WTC11 (cell line): Measurements from ENCODE around the gene REELD1. TPM values are rescaled to one million over a fixed set of nuclear protein-coding genes. Genes with fewer than 3 reads are reported as not detected.

ENCODE experiments used
- ATAC-seq: fragments of 200-7000 bp; cut with Tn5 transposase; 2 replicates; pipeline ENCODE4 v1.10.0; 2021; ENCODE audit warnings: mild to moderate bottlenecking, moderate library complexity
- CTCF ChIA-PET: fragments of 300-600 bp; sonication (Branson Sonifier 250); formaldehyde crosslinking; loops from one replicate; lab custom pipeline; 2021; ENCODE audit warnings: antibody characterized with exemption; lab: Charles Lee
- POLR2A ChIA-PET: fragments of 350-600 bp; sonication (Branson Sonifier 250); formaldehyde crosslinking; loops from one replicate; lab custom pipeline; 2021; ENCODE audit warnings: antibody characterized with exemption; lab: Charles Lee
- DNase-seq: peaks from one replicate; pipeline ENCODE4 v3.0.0; 2021; ENCODE audit warnings: low spot score
- H3K27ac Mint-ChIP-seq: 2 replicates; pipeline ENCODE4 v1.8.0; 2021; ENCODE audit warnings: mixed read lengths
- H3K27me3 Mint-ChIP-seq: 2 replicates; pipeline ENCODE4 v1.8.0; 2021; ENCODE audit warnings: low read depth, mild to moderate bottlenecking, moderate library complexity, mixed read lengths
- H3K36me3 Mint-ChIP-seq: 2 replicates; pipeline ENCODE4 v1.8.0; 2021; ENCODE audit warnings: mixed read lengths
- H3K4me1 Mint-ChIP-seq: 2 replicates; pipeline ENCODE4 v1.8.0; 2022; ENCODE audit warnings: mixed read lengths
- H3K4me3 Mint-ChIP-seq: 2 replicates; pipeline ENCODE4 v1.8.0; 2021; ENCODE audit warnings: mild to moderate bottlenecking, moderate library complexity, mixed read lengths
- H3K9me3 Mint-ChIP-seq: 2 replicates; pipeline ENCODE4 v1.8.0; 2021; ENCODE audit warnings: mixed read lengths
- AR ChIP-seq: fragments of 250-450 bp; sonication (Bioruptor Pico); IDR thresholded peaks from 2 replicates; pipeline ENCODE4 v1.9.0; 2021; ENCODE audit warnings: mild to moderate bottlenecking
- ESRRA ChIP-seq: sonication (generic); formaldehyde crosslinking; IDR thresholded peaks from 2 replicates; pipeline ENCODE4 v1.8.1; 2022; ENCODE audit warnings: mild to moderate bottlenecking, missing genetic modification reagents, borderline replicate concordance
- NFATC4 ChIP-seq: fragments of 250-450 bp; sonication (Bioruptor Pico); IDR thresholded peaks from 2 replicates; pipeline ENCODE4 v1.9.0; 2021; ENCODE audit warnings: mild to moderate bottlenecking
- NR3C1 ChIP-seq: sonication (generic); formaldehyde crosslinking; conservative IDR thresholded peaks from 2 replicates; pipeline ENCODE4 v1.8.1; 2023; ENCODE audit warnings: low read depth, mild to moderate bottlenecking, missing genetic modification reagents
- RORB ChIP-seq: fragments of 250-450 bp; sonication (Bioruptor Pico); IDR thresholded peaks from 2 replicates; pipeline ENCODE4 v1.9.0; 2021; ENCODE audit warnings: mild to moderate bottlenecking
- SP1 ChIP-seq: sonication (generic); formaldehyde crosslinking; conservative IDR thresholded peaks from 2 replicates; pipeline ENCODE4 v1.8.1; 2022; ENCODE audit warnings: missing genetic modification reagents
- TEAD1 ChIP-seq: sonication (generic); formaldehyde crosslinking; IDR thresholded peaks from 2 replicates; pipeline ENCODE4 v1.8.0; 2022; ENCODE audit warnings: mild to moderate bottlenecking, missing genetic modification reagents
- ZBTB21 ChIP-seq: sonication (generic); formaldehyde crosslinking; IDR thresholded peaks from 2 replicates; pipeline ENCODE4 v1.8.1; 2023; ENCODE audit warnings: mild to moderate bottlenecking, missing genetic modification reagents, borderline replicate concordance
- ZMAT4 ChIP-seq: fragments of 250-450 bp; sonication (Bioruptor Pico); IDR thresholded peaks from 2 replicates; pipeline ENCODE4 v1.9.0; 2021; ENCODE audit warnings: mild to moderate bottlenecking
- total RNA-seq: library from RNA; stranded (reverse); gene quantifications from 3 replicates; pipeline ENCODE4 v1.2.3, GENCODE V29; 2021
- TF ChIP-seq, protein P1 (sequence below): sonication (generic); formaldehyde crosslinking; IDR thresholded peaks from 2 replicates; pipeline ENCODE4 v1.8.1; 2023; ENCODE audit warnings: mild to moderate bottlenecking, missing genetic modification reagents, moderate library complexity
- TF ChIP-seq, protein P2 (sequence below): sonication (generic); formaldehyde crosslinking; IDR thresholded peaks from 2 replicates; pipeline ENCODE4 v1.8.1; 2023; ENCODE audit warnings: mild to moderate bottlenecking, moderate library complexity, missing genetic modification reagents
- TF ChIP-seq, protein P3 (sequence below): sonication (generic); formaldehyde crosslinking; IDR thresholded peaks from 2 replicates; pipeline ENCODE4 v1.8.0; 2022; ENCODE audit warnings: mild to moderate bottlenecking, missing genetic modification reagents
- TF ChIP-seq, protein P4 (sequence below): sonication (generic); formaldehyde crosslinking; IDR thresholded peaks from 2 replicates; pipeline ENCODE4 v1.8.1; 2022; ENCODE audit warnings: mild to moderate bottlenecking, missing genetic modification reagents, moderate library complexity, borderline replicate concordance

Gene REELD1
- total RNA-seq, 1 experiment from 2014 or later: not detected

DNA sequence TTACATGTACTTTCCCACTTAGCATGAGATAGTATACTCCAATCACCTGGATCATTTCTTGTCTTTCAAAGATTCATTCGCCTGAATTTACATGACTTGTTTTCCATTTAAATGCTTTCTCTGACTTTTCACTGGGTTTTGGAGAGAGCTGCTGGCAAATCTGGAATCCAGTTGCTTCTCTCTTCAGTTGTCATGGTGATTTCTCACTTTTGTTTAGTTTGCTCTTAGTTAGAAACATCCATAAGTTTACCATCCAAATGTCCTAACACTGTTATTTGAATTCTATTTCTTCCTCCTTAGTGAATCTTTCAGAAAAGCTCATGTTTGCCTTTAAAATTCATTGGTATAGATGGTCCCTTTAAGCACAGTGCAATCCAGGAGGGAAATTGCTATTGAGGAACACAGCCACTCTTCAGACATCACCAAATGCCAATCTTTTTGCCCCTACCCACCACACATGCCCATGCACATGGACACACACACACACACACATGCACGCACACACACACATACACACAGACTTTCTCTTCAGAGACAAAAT, 51.7 kb downstream of the REELD1 start:
- Mint-ChIP-seq H3K9me3 (no peaks in the 10 kb centered on the region), H3K27ac (peak overlapping the region; percentile 83; the same call in 1 of the 2 replicates), H3K4me3 (0 out of 2 replicates have a peak overlapping the region, but pooled peaks have one; percentile 2), H3K27me3 (no peaks in the 10 kb centered on the region), H3K36me3 (no peaks in the 10 kb centered on the region), H3K4me1 (peaks cover 12% of the 10 kb centered on the region)
- ATAC-seq (no peak), DNase-seq (no peak)
- ChIA-PET POLR2A (no interaction called here), CTCF (no interaction called here)
- TF ChIP-seq ZBTB21 (no peak), NR3C1 (CRISPR knock-in tag) (no peak), RORB (no peak)
- TF ChIP-seq, protein P1, sequence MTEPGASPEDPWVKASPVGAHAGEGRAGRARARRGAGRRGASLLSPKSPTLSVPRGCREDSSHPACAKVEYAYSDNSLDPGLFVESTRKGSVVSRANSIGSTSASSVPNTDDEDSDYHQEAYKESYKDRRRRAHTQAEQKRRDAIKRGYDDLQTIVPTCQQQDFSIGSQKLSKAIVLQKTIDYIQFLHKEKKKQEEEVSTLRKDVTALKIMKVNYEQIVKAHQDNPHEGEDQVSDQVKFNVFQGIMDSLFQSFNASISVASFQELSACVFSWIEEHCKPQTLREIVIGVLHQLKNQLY (CRISPR knock-in tag): no peak

DNA sequence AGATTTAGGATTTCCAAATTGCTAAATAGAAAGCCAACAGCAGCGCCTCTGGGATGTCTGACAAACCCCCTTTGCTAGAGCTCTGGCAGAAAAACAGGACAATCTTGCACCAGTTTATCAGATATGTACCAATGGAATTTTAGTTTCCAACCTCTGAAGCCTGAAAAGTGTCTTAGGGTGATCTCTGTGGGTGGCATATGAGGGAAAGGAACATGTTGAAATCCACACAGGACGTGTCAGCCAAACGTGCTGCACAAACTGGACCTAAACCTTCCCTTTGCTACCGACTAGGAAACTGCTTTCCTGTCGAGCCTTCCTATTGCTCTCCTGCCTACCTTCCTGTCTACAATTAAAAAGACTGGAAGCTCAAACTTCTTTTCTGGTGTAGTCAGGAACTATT, 53.5 kb downstream of the REELD1 start:
- POLR2A ChIA-PET: no interaction called here
- Mint-ChIP-seq H3K4me3 (no peak overlapping the region), H3K36me3 (no peaks in the 10 kb centered on the region), H3K27me3 (no peaks in the 10 kb centered on the region), H3K4me1 (peaks cover 12% of the 10 kb centered on the region), H3K9me3 (no peaks in the 10 kb centered on the region), H3K27ac (peak overlapping the region; percentile 5; the same call in 1 of the 2 replicates)
- TF ChIP-seq, protein P2, sequence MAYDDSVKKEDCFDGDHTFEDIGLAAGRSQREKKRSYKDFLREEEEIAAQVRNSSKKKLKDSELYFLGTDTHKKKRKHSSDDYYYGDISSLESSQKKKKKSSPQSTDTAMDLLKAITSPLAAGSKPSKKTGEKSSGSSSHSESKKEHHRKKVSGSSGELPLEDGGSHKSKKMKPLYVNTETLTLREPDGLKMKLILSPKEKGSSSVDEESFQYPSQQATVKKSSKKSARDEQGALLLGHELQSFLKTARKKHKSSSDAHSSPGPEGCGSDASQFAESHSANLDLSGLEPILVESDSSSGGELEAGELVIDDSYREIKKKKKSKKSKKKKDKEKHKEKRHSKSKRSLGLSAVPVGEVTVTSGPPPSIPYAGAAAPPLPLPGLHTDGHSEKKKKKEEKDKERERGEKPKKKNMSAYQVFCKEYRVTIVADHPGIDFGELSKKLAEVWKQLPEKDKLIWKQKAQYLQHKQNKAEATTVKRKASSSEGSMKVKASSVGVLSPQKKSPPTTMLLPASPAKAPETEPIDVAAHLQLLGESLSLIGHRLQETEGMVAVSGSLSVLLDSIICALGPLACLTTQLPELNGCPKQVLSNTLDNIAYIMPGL: no peak
- no peak for TF ChIP-seq AR (CRISPR knock-in tag)
- no peak for TF ChIP-seq ESRRA
- TF ChIP-seq, protein P3, sequence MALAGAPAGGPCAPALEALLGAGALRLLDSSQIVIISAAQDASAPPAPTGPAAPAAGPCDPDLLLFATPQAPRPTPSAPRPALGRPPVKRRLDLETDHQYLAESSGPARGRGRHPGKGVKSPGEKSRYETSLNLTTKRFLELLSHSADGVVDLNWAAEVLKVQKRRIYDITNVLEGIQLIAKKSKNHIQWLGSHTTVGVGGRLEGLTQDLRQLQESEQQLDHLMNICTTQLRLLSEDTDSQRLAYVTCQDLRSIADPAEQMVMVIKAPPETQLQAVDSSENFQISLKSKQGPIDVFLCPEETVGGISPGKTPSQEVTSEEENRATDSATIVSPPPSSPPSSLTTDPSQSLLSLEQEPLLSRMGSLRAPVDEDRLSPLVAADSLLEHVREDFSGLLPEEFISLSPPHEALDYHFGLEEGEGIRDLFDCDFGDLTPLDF (CRISPR knock-in tag): no peak
- no peak for TF ChIP-seq RORB
- no peak for TF ChIP-seq SP1 (CRISPR knock-in tag)
- TF ChIP-seq TEAD1 (CRISPR knock-in tag): no peak
- no peak for TF ChIP-seq NFATC4 (CRISPR knock-in tag)
- CTCF ChIA-PET: interaction anchor here (1.1 kb wide), 1 partner anchor 23 kb away, joined by 3 read pairs; no protein-coding TSS in a partner anchor
- DNase-seq (no peak), ATAC-seq (no peak)

- Mint-ChIP-seq H3K4me1 (peaks cover 12% of the 10 kb centered on the region), H3K9me3 (no peaks in the 10 kb centered on the region), H3K4me3 (no peak overlapping the region), H3K36me3 (no peaks in the 10 kb centered on the region), H3K27ac (no peak overlapping the region), H3K27me3 (no peaks in the 10 kb centered on the region)
- TF ChIP-seq ZMAT4 (CRISPR knock-in tag): no peak
- TF ChIP-seq, protein P4, sequence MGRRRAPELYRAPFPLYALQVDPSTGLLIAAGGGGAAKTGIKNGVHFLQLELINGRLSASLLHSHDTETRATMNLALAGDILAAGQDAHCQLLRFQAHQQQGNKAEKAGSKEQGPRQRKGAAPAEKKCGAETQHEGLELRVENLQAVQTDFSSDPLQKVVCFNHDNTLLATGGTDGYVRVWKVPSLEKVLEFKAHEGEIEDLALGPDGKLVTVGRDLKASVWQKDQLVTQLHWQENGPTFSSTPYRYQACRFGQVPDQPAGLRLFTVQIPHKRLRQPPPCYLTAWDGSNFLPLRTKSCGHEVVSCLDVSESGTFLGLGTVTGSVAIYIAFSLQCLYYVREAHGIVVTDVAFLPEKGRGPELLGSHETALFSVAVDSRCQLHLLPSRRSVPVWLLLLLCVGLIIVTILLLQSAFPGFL (CRISPR knock-in tag): no peak
- ATAC-seq (no peak), DNase-seq (no peak)
- POLR2A ChIA-PET: no interaction called here
- CTCF ChIA-PET: no interaction called here
Observed at GRCh38 chr4:146269228-146269653, 54.9 kb downstream of the REELD1 start.
